K562 (cell line): ENCODE data around the gene P2RX1. TPM values are rescaled to one million over a fixed set of nuclear protein-coding genes. Genes with fewer than 3 reads are reported as not detected.

ENCODE experiments used
- ATF3 ChIP-seq, 2 experiments: fragments of 450-650 bp in 1 of 2; sonication (generic) in 1 of 2; formaldehyde crosslinking in 1 of 2; IDR thresholded peaks in 1 of 2; conservative IDR thresholded peaks in 1 of 2; 2 replicates each; pipeline versions ENCODE4 v1.6.1 to v1.8.1; 2016 to 2023; ENCODE audit warnings: mild to moderate bottlenecking in 2 of 2, moderate library complexity in 2 of 2, inconsistent platforms in 1 of 2, missing genetic modification reagents in 1 of 2
- BMI1 ChIP-seq: fragments of 150-350 bp; IDR thresholded peaks from 2 replicates; pipeline ENCODE4 v1.6.1; 2014; ENCODE audit warnings: low read length
- CTCFL ChIP-seq: IDR thresholded peaks from 2 replicates; pipeline ENCODE4 v1.6.1; 2011; ENCODE audit warnings: borderline replicate concordance, low read depth, mild to moderate bottlenecking, moderate library complexity, low read length; ENCODE audit not compliant: insufficient read depth, poor library complexity, severe bottlenecking
- ELK1 ChIP-seq: sonication (generic); formaldehyde crosslinking; IDR thresholded peaks from 2 replicates; pipeline ENCODE4 v1.8.1; 2022; ENCODE audit warnings: missing genetic modification reagents
- ETS2 ChIP-seq: IDR thresholded peaks from 2 replicates; pipeline ENCODE4 v1.6.1; 2016; ENCODE audit warnings: borderline replicate concordance, missing genetic modification characterization, mild to moderate bottlenecking, moderate library complexity, missing compliant biosample characterization; ENCODE audit not compliant: poor library complexity, severe bottlenecking
- KLF1 ChIP-seq: fragments of 450-650 bp; IDR thresholded peaks from 2 replicates; pipeline ENCODE4 v1.6.1; 2016; ENCODE audit warnings: missing genetic modification characterization, missing compliant biosample characterization
- MCM7 ChIP-seq, 2 experiments: fragments of 450-650 bp; IDR thresholded peaks; 2 replicates each; pipeline ENCODE4 v1.6.1; 2016 to 2018
- NEUROD1 ChIP-seq: fragments of 150-350 bp; IDR thresholded peaks from 2 replicates; pipeline ENCODE4 v1.6.1; 2014; ENCODE audit warnings: borderline replicate concordance, low read length, low read depth; ENCODE audit not compliant: partially characterized antibody
- POLR3A ChIP-seq: IDR thresholded peaks from 2 replicates; pipeline ENCODE4 v1.6.1; 2011; ENCODE audit warnings: borderline replicate concordance, mild to moderate bottlenecking, moderate library complexity; ENCODE audit not compliant: insufficient read length, insufficient read depth; ENCODE audit errors: extremely low read depth
- RFX1 ChIP-seq: fragments of 450-650 bp; IDR thresholded peaks from 2 replicates; pipeline ENCODE4 v1.6.1; 2016; ENCODE audit warnings: mild to moderate bottlenecking, moderate library complexity
- SMARCB1 ChIP-seq: IDR thresholded peaks from 2 replicates; pipeline ENCODE4 v1.6.1; 2011; ENCODE audit warnings: improper control_type of control experiment, low read depth; ENCODE audit not compliant: insufficient read length
- STAT5B ChIP-seq: fragments of 250-450 bp; sonication (Bioruptor Pico); IDR thresholded peaks from 2 replicates; pipeline ENCODE4 v1.8.0; 2021; ENCODE audit warnings: mild to moderate bottlenecking, inconsistent platforms
- THAP12 ChIP-seq: fragments of 250-450 bp; sonication (Bioruptor Pico); IDR thresholded peaks from 2 replicates; pipeline ENCODE4 v1.9.0; 2021; ENCODE audit warnings: mild to moderate bottlenecking, inconsistent platforms
- ZBTB1 ChIP-seq: sonication (generic); formaldehyde crosslinking; IDR thresholded peaks from 2 replicates; pipeline ENCODE4 v1.8.1; 2023; ENCODE audit warnings: missing genetic modification reagents, low read depth, mild to moderate bottlenecking, borderline replicate concordance
- ZC3H11A ChIP-seq: IDR thresholded peaks from 2 replicates; pipeline ENCODE4 v1.6.1; 2012; ENCODE audit warnings: low read depth, low read length, improper control_type of control experiment
- ZC3H8 ChIP-seq: fragments of 450-650 bp; IDR thresholded peaks from 2 replicates; pipeline ENCODE4 v1.6.1; 2017
- ZKSCAN8 ChIP-seq: fragments of 200-800 bp; sonication (Bioruptor generic); IDR thresholded peaks from 2 replicates; pipeline ENCODE4 v1.6.1; 2016; ENCODE audit warnings: missing genetic modification characterization, missing compliant biosample characterization
- ZNF134 ChIP-seq: fragments of 250-450 bp; sonication (Bioruptor Pico); conservative IDR thresholded peaks from 2 replicates; pipeline ENCODE4 v1.4.0; 2020
- ZNF174 ChIP-seq: fragments of 250-450 bp; sonication (Bioruptor Pico); IDR thresholded peaks from 2 replicates; pipeline ENCODE4 v1.4.0; 2020; ENCODE audit warnings: mild to moderate bottlenecking
- ZNF436 ChIP-seq: fragments of 250-450, 450-650 bp; sonication (Bioruptor Pico); formaldehyde crosslinking; IDR thresholded peaks from 2 replicates; pipeline ENCODE4 v1.7.0; 2020; ENCODE audit warnings: mild to moderate bottlenecking
- ZNF444 ChIP-seq: fragments of 250-450 bp; sonication (Bioruptor Pico); IDR thresholded peaks from 2 replicates; pipeline ENCODE4 v1.4.0; 2020; ENCODE audit warnings: mild to moderate bottlenecking, moderate library complexity
- ZNF778 ChIP-seq: fragments of 450-650 bp; formaldehyde crosslinking; IDR thresholded peaks from 2 replicates; pipeline ENCODE4 v1.4.0; 2020; ENCODE audit warnings: mild to moderate bottlenecking, moderate library complexity
- ZNF79 ChIP-seq: fragments of 250-450 bp; sonication (Bioruptor Pico); IDR thresholded peaks from 2 replicates; pipeline ENCODE4 v1.4.0; 2020; ENCODE audit warnings: low read depth, mild to moderate bottlenecking, moderate library complexity
- polyA plus RNA-seq, 8 experiments: library from polyadenylated mRNA; depleted of rRNA in 4 of 8; stranded (reverse) in 5 of 8; unstranded in 3 of 8; fragments of >200 nt; fragmentation: Nextera tagmentation in 2 of 8; fragmentation: Illumina TruSeq in 1 of 8; extraction: Ambion mirVana in 2 of 8; extraction: Trizol in 1 of 8; gene quantifications; 2 replicates each; pipeline versions ENCODE4 v1.2.1 to v1.2.3, GENCODE V29; 2011 to 2014; ENCODE audit warnings: inconsistent platforms in 1 of 8, missing spikeins in 1 of 8
- total RNA-seq, 7 experiments: library from RNA; depleted of rRNA in 6 of 7; stranded (reverse); fragments of >200 nt in 6 of 7; fragmentation: Illumina TruSeq in 2 of 7; extraction: Trizol in 2 of 7; gene quantifications; 2 replicates each; pipeline versions ENCODE4 v1.2.1 to v1.2.3, GENCODE V29; 2011 to 2021; ENCODE audit warnings: low replicate concordance in 1 of 7

The P2RX1 gene
- total and polyA plus RNA-seq, 9 of the 15 experiments (the other 6 are each of a cell fraction or from before 2014, with no cell fraction given), result 0.27 to 20.3 (median 10.3) TPM

GRCh38 chr17:3965118-3965800 is 49.0 kb upstream of the P2RX1 start (continued):
- TF ChIP-seq THAP12 (no peak), MCM7 (IDR thresholded peaks at IDR 0.05) (no peak), BMI1 (no peak), ZC3H11A (no peak), POLR3A (no peak), RFX1 (no peak), ETS2 (no peak), ATF3 (IDR thresholded peaks at IDR 0.05) (no peak), ATF3 (CRISPR knock-in tag; conservative IDR thresholded peaks at IDR 0.05) (no peak), KLF1 (tag) (no peak), ZNF778 (no peak), ZNF444 (CRISPR knock-in tag) (no peak), ZNF436 (CRISPR knock-in tag) (no peak), ZNF134 (no peak), ZBTB1 (CRISPR knock-in tag) (no peak), SMARCB1 (no peak), STAT5B (CRISPR knock-in tag) (no peak), ELK1 (CRISPR knock-in tag) (no peak), ZC3H8 (no peak), NEUROD1 (no peak), ZNF79 (no peak), ZKSCAN8 (no peak), ZNF174 (CRISPR knock-in tag) (no peak), CTCFL (no peak)
